ENCODE data around the gene RAMACL. TPM values are rescaled to one million over a fixed set of nuclear protein-coding genes. Genes with fewer than 3 reads are reported as not detected.

Gene RAMACL
- polyA plus RNA-seq, 1 donor from 2014 or later = 1.9 TPM

DNA sequence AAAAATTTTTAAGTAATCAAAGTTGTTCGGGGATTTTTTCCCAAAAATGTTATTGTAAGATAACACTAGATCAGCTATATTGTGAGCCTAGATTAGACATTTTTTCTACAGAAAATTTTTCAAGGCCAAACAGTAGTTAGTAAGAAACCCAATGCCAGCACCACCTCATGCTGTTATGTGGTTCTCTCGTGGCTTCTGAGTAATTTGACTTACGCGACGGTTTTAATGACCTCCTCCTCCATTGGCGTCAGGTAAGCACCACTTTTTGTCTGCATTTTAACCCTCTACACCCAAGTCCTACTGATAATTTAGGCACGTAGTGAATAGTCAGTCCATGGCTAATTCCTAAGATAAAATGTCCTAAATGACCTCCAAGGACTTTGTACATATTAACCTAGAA lies 30.9 kb upstream of the RAMACL start:
- Histone ChIP-seq H3K27ac (ENCODE audit: low read length) (no peak overlapping the region), H4K20me1 (ENCODE audit: insufficient read depth) (no peaks in the 10 kb centered on the region), H3K27me3 (ENCODE audit: insufficient read depth, low read depth, low read length) (no peaks in the 10 kb centered on the region), H3K9ac (ENCODE audit: low read length) (no peak overlapping the region), H3K9me2 (ENCODE audit: insufficient read depth, low read length) (no peaks in the 10 kb centered on the region), H3K4me3 (ENCODE audit: low read length) (no peak overlapping the region), H2AFZ (ENCODE audit: low read depth, low read length) (no peak overlapping the region), H3K79me2 (replicated peaks; ENCODE audit: insufficient read depth, low read length) (peaks cover 45% of the 10 kb centered on the region), H3K36me3 (ENCODE audit: insufficient read depth, low read length) (peaks cover 12% of the 10 kb centered on the region), H3K4me2 (ENCODE audit: low read length) (no peak overlapping the region), H3K9me3 (ENCODE audit: low read length) (no peaks in the 10 kb centered on the region), H3F3A (ENCODE audit: insufficient read depth, low read length, poor library complexity, severe bottlenecking) (no peaks in the 10 kb centered on the region)
- TF ChIP-seq MXI1 (conservative IDR thresholded peaks at IDR 0.05; ENCODE audit: poor library complexity, severe bottlenecking) (no peak), EP300 (conservative IDR thresholded peaks at IDR 0.05; ENCODE audit: poor library complexity, severe bottlenecking) (no peak), RAD21 (conservative IDR thresholded peaks at IDR 0.05) (no peak), TAF1 (IDR thresholded peaks at IDR 0.05; ENCODE audit: low read depth) (no peak), SMC3 (conservative IDR thresholded peaks at IDR 0.05; ENCODE audit: poor library complexity) (no peak), POLR2AphosphoS5 (IDR thresholded peaks at IDR 0.05) (no peak), EZH2 (IDR thresholded peaks at IDR 0.05; ENCODE audit: borderline replicate concordance, insufficient read depth, low read length, poor library complexity, severe bottlenecking) (no peak)
- TF ChIP-seq, protein P1, sequence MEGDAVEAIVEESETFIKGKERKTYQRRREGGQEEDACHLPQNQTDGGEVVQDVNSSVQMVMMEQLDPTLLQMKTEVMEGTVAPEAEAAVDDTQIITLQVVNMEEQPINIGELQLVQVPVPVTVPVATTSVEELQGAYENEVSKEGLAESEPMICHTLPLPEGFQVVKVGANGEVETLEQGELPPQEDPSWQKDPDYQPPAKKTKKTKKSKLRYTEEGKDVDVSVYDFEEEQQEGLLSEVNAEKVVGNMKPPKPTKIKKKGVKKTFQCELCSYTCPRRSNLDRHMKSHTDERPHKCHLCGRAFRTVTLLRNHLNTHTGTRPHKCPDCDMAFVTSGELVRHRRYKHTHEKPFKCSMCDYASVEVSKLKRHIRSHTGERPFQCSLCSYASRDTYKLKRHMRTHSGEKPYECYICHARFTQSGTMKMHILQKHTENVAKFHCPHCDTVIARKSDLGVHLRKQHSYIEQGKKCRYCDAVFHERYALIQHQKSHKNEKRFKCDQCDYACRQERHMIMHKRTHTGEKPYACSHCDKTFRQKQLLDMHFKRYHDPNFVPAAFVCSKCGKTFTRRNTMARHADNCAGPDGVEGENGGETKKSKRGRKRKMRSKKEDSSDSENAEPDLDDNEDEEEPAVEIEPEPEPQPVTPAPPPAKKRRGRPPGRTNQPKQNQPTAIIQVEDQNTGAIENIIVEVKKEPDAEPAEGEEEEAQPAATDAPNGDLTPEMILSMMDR (IDR thresholded peaks at IDR 0.05; ENCODE audit: poor library complexity, severe bottlenecking) = no peak
- TF ChIP-seq, protein P2, sequence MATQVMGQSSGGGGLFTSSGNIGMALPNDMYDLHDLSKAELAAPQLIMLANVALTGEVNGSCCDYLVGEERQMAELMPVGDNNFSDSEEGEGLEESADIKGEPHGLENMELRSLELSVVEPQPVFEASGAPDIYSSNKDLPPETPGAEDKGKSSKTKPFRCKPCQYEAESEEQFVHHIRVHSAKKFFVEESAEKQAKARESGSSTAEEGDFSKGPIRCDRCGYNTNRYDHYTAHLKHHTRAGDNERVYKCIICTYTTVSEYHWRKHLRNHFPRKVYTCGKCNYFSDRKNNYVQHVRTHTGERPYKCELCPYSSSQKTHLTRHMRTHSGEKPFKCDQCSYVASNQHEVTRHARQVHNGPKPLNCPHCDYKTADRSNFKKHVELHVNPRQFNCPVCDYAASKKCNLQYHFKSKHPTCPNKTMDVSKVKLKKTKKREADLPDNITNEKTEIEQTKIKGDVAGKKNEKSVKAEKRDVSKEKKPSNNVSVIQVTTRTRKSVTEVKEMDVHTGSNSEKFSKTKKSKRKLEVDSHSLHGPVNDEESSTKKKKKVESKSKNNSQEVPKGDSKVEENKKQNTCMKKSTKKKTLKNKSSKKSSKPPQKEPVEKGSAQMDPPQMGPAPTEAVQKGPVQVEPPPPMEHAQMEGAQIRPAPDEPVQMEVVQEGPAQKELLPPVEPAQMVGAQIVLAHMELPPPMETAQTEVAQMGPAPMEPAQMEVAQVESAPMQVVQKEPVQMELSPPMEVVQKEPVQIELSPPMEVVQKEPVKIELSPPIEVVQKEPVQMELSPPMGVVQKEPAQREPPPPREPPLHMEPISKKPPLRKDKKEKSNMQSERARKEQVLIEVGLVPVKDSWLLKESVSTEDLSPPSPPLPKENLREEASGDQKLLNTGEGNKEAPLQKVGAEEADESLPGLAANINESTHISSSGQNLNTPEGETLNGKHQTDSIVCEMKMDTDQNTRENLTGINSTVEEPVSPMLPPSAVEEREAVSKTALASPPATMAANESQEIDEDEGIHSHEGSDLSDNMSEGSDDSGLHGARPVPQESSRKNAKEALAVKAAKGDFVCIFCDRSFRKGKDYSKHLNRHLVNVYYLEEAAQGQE (IDR thresholded peaks at IDR 0.05; ENCODE audit: borderline replicate concordance) = no peak

DNA sequence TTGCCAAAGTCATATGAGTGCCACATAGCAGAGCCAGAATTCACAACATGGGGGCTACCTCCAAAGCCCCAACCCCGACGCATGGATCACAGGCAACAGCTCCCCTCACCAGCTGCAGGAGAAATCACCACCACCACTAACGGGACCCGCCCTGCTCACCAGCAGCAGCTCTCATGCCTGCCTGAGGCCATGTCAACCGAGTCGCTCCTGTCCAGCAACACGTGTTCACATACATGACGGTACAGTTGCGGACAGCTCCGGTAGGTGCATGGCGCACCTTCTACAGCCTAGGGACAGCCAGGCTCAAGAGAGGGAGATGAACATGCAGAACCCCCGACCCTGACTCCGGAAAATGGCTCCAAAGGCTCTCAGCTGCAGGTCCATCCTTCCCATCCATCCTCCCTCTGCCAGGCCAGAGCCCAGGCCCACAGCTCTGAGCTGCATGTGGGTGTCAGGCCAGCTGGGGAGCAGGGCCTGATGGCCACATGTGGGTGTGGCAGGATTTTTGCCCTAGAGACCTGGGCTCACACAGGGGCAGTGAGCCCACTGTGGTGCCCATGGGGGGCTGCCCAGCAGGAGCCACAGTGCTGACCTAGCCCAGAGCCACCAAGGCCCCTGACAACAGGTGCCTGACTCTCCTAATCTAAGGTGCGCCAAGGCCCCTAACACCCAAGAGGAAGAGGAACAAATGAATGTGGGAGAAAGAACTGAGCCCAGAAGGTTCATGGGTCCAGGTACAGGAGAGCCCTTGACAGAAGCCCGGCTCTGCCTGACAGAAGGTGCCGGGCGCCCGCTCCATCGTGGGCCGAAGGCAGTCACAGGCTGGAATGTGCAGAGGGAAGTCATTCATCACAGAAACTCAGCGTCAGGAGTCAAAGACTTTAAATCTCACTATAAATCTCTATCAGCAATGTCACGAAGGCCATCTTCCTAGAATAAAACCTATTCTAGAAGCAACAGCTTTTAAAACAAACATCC lies 30.1 kb upstream of the RAMACL start:
- Histone ChIP-seq H3K9me2 (ENCODE audit: insufficient read depth, low read length) (no peaks in the 10 kb centered on the region), H3K27ac (ENCODE audit: low read length) (no peak overlapping the region), H4K20me1 (ENCODE audit: insufficient read depth) (no peaks in the 10 kb centered on the region), H3K79me2 (replicated peaks; ENCODE audit: insufficient read depth, low read length) (peaks cover 45% of the 10 kb centered on the region), H3K9ac (ENCODE audit: low read length) (no peak overlapping the region), H3K27me3 (ENCODE audit: insufficient read depth, low read depth, low read length) (no peaks in the 10 kb centered on the region), H3F3A (ENCODE audit: insufficient read depth, low read length, poor library complexity, severe bottlenecking) (no peaks in the 10 kb centered on the region), H3K4me3 (ENCODE audit: low read length) (no peak overlapping the region), H2AFZ (ENCODE audit: low read depth, low read length) (no peak overlapping the region), H3K4me2 (ENCODE audit: low read length) (no peak overlapping the region), H3K36me3 (ENCODE audit: insufficient read depth, low read length) (peaks cover 12% of the 10 kb centered on the region), H3K9me3 (ENCODE audit: low read length) (no peaks in the 10 kb centered on the region)
- TF ChIP-seq EP300 (conservative IDR thresholded peaks at IDR 0.05; ENCODE audit: poor library complexity, severe bottlenecking) (no peak), POLR2AphosphoS5 (IDR thresholded peaks at IDR 0.05) (no peak), MXI1 (conservative IDR thresholded peaks at IDR 0.05; ENCODE audit: poor library complexity, severe bottlenecking) (no peak), TAF1 (IDR thresholded peaks at IDR 0.05; ENCODE audit: low read depth) (no peak), SMC3 (conservative IDR thresholded peaks at IDR 0.05; ENCODE audit: poor library complexity) (no peak), EZH2 (IDR thresholded peaks at IDR 0.05; ENCODE audit: borderline replicate concordance, insufficient read depth, low read length, poor library complexity, severe bottlenecking) (no peak), RAD21 (conservative IDR thresholded peaks at IDR 0.05) (no peak)
- TF ChIP-seq, protein P1 (IDR thresholded peaks at IDR 0.05; ENCODE audit: poor library complexity, severe bottlenecking) = no peak
- TF ChIP-seq, protein P2 (IDR thresholded peaks at IDR 0.05; ENCODE audit: borderline replicate concordance) = no peak
